Measurements from ENCODE around the gene USP13.
A peak's percentile ranks its signal among the peaks of the same experiment; 100 is the strongest.

USP13 gene

GRCh38 chr3:179828738-179829137, 175.9 kb downstream of the USP13 start:
- no peak overlapping the region for H3K4me3 ChIP-seq (ENCODE audit: low read depth, low read length)
- H3K9me3 ChIP-seq: no peaks in the 10 kb centered on the region
- DNase-seq: no peak
- no peaks in the 10 kb centered on the region for H3K27me3 ChIP-seq
- no peaks in the 10 kb centered on the region for H3K36me3 ChIP-seq
- TF ChIP-seq CTCF (IDR thresholded peaks at IDR 0.05; ENCODE audit: low read depth, low read length): no peak
- H3K4me1 ChIP-seq: no peaks in the 10 kb centered on the region

- no peak overlapping the region for H3K4me3 ChIP-seq (ENCODE audit: low read depth, low read length)
- no peaks in the 10 kb centered on the region for H3K9me3 ChIP-seq
- TF ChIP-seq CTCF (IDR thresholded peaks at IDR 0.05; ENCODE audit: low read depth, low read length): no peak
- no peak for DNase-seq
- no peaks in the 10 kb centered on the region for H3K27me3 ChIP-seq
- H3K36me3 ChIP-seq: no peaks in the 10 kb centered on the region
- no peaks in the 10 kb centered on the region for H3K4me1 ChIP-seq
Observed at GRCh38 chr3:179829401-179829800, 176.6 kb downstream of the USP13 start.

- no peak overlapping the region for H3K4me3 ChIP-seq (ENCODE audit: low read depth, low read length)
- H3K4me1 ChIP-seq: no peaks in the 10 kb centered on the region
- no peaks in the 10 kb centered on the region for H3K27me3 ChIP-seq
- TF ChIP-seq CTCF (IDR thresholded peaks at IDR 0.05; ENCODE audit: low read depth, low read length): no peak
- DNase-seq: no peak
- H3K9me3 ChIP-seq: no peaks in the 10 kb centered on the region
- H3K36me3 ChIP-seq: no peaks in the 10 kb centered on the region
Observed at GRCh38 chr3:179832333-179832854, 179.6 kb downstream of the USP13 start.

- TF ChIP-seq CTCF (IDR thresholded peaks at IDR 0.05; ENCODE audit: low read depth, low read length): no peak
- Histone ChIP-seq H3K9me3 (no peaks in the 10 kb centered on the region), H3K4me1 (no peaks in the 10 kb centered on the region), H3K27me3 (no peaks in the 10 kb centered on the region), H3K4me3 (ENCODE audit: low read depth, low read length) (no peak overlapping the region), H3K36me3 (no peaks in the 10 kb centered on the region)
- no peak for DNase-seq
Observed at GRCh38 chr3:179833294-179833693, 180.5 kb downstream of the USP13 start.

- TF ChIP-seq CTCF (IDR thresholded peaks at IDR 0.05; ENCODE audit: low read depth, low read length): peak; percentile 34
- Histone ChIP-seq H3K9me3 (no peaks in the 10 kb centered on the region), H3K4me1 (no peaks in the 10 kb centered on the region), H3K27me3 (no peaks in the 10 kb centered on the region), H3K4me3 (ENCODE audit: low read depth, low read length) (no peak overlapping the region), H3K36me3 (no peaks in the 10 kb centered on the region)
- DNase-seq: no peak
Observed at GRCh38 chr3:179837374-179837773, 184.5 kb downstream of the USP13 start.
